ENCODE results near the gene WDCP. TPM values are rescaled to one million over a fixed set of nuclear protein-coding genes. Genes with fewer than 3 reads are reported as not detected.
"Not testable (repeated sequence)": the region's sequence is repeated elsewhere in the genome, so short reads cannot be mapped to it uniquely, and the experiment has no call there.

The WDCP gene
- 1 to 10 TPM; 9.0 to 9.1 TPM for total RNA-seq
- 1 to 10 TPM; 2.1 to 3.2 TPM for polyA plus RNA-seq
- long read RNA-seq, donor 1, partial matches to known transcripts = 16 of 16 reads
- long read RNA-seq, donor 1, other reads (novel, unspliced or antisense) = 0 of 16 reads
- long read RNA-seq, donor 2, partial matches to known transcripts = 0 of 1 reads
- long read RNA-seq, donor 2, other reads (novel, unspliced or antisense) = 0 of 1 reads
- long read RNA-seq, donor 3, partial matches to known transcripts = 5 of 5 reads
- long read RNA-seq, donor 3, other reads (novel, unspliced or antisense) = 0 of 5 reads
- long read RNA-seq, donor 4, partial matches to known transcripts = 6 of 6 reads
- long read RNA-seq, donor 4, other reads (novel, unspliced or antisense) = 0 of 6 reads
- long read RNA-seq, donor 5, partial matches to known transcripts = 8 of 10 reads
- long read RNA-seq, donor 5, other reads (novel, unspliced or antisense) = 0 of 10 reads

DNA sequence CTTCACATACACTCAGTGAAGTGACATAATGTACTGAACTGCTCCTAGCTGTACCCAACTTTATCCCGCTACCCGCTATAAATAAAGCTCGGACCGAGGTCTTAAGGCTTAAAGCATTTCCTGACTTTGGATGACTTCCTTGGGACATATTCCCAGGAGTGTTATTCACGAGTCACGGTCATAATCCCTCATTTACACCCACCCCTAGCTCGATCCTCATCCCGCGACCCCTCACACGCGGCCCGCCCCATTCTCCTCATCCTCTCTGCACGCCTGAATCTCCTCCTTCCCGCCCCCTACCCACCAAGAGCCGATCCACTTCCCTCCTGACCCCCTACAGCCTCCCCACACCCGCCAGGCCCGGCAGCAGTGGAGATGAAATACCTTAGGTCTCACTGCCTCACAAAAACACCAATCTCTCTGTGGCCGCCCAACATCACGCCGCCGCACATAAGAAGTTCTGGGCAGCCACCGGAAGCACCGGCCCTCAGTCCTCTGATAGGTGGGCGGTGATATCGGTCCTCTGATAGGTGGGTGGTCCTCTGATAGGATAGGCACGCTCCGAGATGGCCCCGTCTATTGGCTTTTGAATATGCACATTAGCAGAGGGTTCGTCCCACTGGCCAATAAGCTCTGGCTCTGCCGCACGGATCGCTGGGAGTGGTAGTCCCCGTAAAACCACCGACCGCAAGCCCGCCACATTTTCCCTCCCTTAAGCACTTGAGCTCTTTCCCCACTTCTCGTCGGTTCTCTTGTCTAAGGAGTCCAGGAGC lies at the start of gene WDCP:
TSS of gene WDCP (minus strand) at position 462 of the 773 bp plus-strand sequence. CDS start 7,897 bp downstream, outside the sequence.
- H3K36me3 ChIP-seq (ENCODE audit: control insufficient read depth in 4 of 4, insufficient read depth in 4 of 4, low read length in 4 of 4) = no peaks in the 10 kb centered on the region
- H3K4me1 ChIP-seq (ENCODE audit: control insufficient read depth in 5 of 5, insufficient read depth in 5 of 5, low read length in 5 of 5) = peaks cover 0 to 22% (median 4%) of the 10 kb centered on the region in 5 donors
- H3K4me3 ChIP-seq = peak within 1 kb of the TSS; percentile 63
- DNase-seq (peak; percentile 97 to 99 (median 98)), ATAC-seq (ENCODE audit: insufficient read depth, low FRiP score) (peak; percentile 94)
- H3K27ac ChIP-seq (ENCODE audit: low read depth in 1 of 2, low read length in 1 of 2) = peak within 1 kb of the TSS; percentile 13 to 62
- H3K9me3 ChIP-seq (ENCODE audit: control insufficient read depth in 4 of 4, insufficient read depth in 3 of 4, low read length in 3 of 4) = no peaks in the 10 kb centered on the region
- no peak for TF ChIP-seq CTCF (IDR thresholded peaks at IDR 0.05; ENCODE audit: control extremely low read depth, extremely low read depth)
- WGBS, 2 donors = 0% methylated on average over 38 of the region's 38 CpGs
- no peaks in the 10 kb centered on the region for H3K27me3 ChIP-seq (ENCODE audit: control insufficient read depth in 3 of 3, insufficient read depth in 3 of 3, low read length in 2 of 3)
- peak within 1 kb of the TSS; percentile 53 to 71 for H3K9ac ChIP-seq (ENCODE audit: insufficient read depth in 1 of 2, low read length in 2 of 2)

DNA sequence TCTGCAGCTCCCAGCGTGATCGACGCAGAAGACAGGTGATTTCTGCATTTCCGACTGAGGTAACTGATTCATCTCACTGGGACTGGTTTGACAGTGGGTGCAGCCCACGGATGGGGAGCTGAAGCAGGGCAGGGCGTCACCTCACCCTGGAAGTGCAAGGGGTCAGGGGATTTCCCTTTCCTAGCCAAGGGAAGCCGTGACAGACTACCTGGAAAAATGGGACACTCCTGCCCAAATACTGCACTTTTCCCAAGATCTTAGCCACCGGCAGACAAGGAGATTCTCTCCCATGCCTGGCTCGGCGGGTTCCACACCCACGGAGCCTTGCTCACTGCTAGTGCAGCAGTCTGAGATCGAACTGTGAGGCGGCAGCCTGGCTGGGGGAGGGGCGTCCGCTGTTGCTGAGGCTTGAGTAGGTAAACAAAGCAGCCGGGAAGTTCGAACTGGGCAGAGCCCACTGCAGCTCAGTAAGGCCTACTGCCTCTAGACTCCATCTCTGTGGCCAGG lies 48.0 kb upstream of the WDCP start:
- not testable (repeated sequence) for DNase-seq; H3K27ac ChIP-seq (ENCODE audit: low read depth in 1 of 2, low read length in 1 of 2); H3K36me3 ChIP-seq (ENCODE audit: control insufficient read depth in 4 of 4, insufficient read depth in 4 of 4, low read length in 4 of 4); H3K9ac ChIP-seq (ENCODE audit: insufficient read depth in 1 of 2, low read length in 2 of 2); H3K4me3 ChIP-seq; H3K9me3 ChIP-seq (ENCODE audit: control insufficient read depth in 4 of 4, insufficient read depth in 3 of 4, low read length in 3 of 4); H3K4me1 ChIP-seq (ENCODE audit: control insufficient read depth in 5 of 5, insufficient read depth in 5 of 5, low read length in 5 of 5); H3K27me3 ChIP-seq (ENCODE audit: control insufficient read depth in 3 of 3, insufficient read depth in 3 of 3, low read length in 2 of 3); ATAC-seq (ENCODE audit: insufficient read depth, low FRiP score)
- 77 to 81% methylated on average over 17 of the region's 17 CpGs for WGBS, 2 donors

DNA sequence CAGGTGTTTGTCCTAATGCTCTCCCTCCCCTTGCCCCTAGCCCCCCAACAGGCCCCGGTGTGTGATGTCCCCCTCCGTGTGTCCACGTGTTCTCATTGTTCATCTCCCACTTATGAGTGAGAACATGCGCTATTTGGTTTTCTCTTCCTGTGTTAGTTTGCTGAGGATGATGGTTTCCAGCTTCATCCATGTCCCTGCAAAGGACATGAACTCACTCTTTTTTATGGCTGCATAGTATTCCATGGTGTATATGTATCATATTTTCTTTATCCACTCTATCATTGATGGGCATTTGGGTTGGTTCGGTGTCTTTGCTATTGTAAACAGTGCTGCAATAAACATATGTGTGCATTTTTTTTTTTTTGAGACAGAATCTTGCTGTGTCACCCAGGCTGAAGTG lies 46.1 kb upstream of the WDCP start:
- not testable (repeated sequence) for H3K4me1 ChIP-seq (ENCODE audit: control insufficient read depth in 5 of 5, insufficient read depth in 5 of 5, low read length in 5 of 5); ATAC-seq (ENCODE audit: insufficient read depth, low FRiP score); DNase-seq; H3K27me3 ChIP-seq (ENCODE audit: control insufficient read depth in 3 of 3, insufficient read depth in 3 of 3, low read length in 2 of 3); H3K36me3 ChIP-seq (ENCODE audit: control insufficient read depth in 4 of 4, insufficient read depth in 4 of 4, low read length in 4 of 4); H3K9me3 ChIP-seq (ENCODE audit: control insufficient read depth in 4 of 4, insufficient read depth in 3 of 4, low read length in 3 of 4); H3K4me3 ChIP-seq; H3K27ac ChIP-seq (ENCODE audit: low read depth in 1 of 2, low read length in 1 of 2); H3K9ac ChIP-seq (ENCODE audit: insufficient read depth in 1 of 2, low read length in 2 of 2)
- WGBS, 2 donors = 96 to 98% methylated on average over 5 of the region's 5 CpGs

GRCh38 chr2:24088821-24089359 lies 41.7 kb upstream of the WDCP start:
- H3K27ac ChIP-seq (ENCODE audit: low read depth in 1 of 2, low read length in 1 of 2) = no peak overlapping the region
- DNase-seq (no peak), ATAC-seq (ENCODE audit: insufficient read depth, low FRiP score) (no peak)
- H3K36me3 ChIP-seq (ENCODE audit: control insufficient read depth in 4 of 4, insufficient read depth in 4 of 4, low read length in 4 of 4) = peaks cover 0 to 4% (median 1%) of the 10 kb centered on the region in 4 donors
- no peaks in the 10 kb centered on the region for H3K27me3 ChIP-seq (ENCODE audit: control insufficient read depth in 3 of 3, insufficient read depth in 3 of 3, low read length in 2 of 3)
- H3K4me3 ChIP-seq = no peak overlapping the region
- no peak for TF ChIP-seq CTCF (IDR thresholded peaks at IDR 0.05; ENCODE audit: control extremely low read depth, extremely low read depth)
- H3K9me3 ChIP-seq (ENCODE audit: control insufficient read depth in 4 of 4, insufficient read depth in 3 of 4, low read length in 3 of 4) = no peaks in the 10 kb centered on the region
- 39 to 49% methylated on average over 2 of the region's 2 CpGs for WGBS, 2 donors
- H3K4me1 ChIP-seq (ENCODE audit: control insufficient read depth in 5 of 5, insufficient read depth in 5 of 5, low read length in 5 of 5) = peaks cover 0 to 8% (median under 1%) of the 10 kb centered on the region in 5 donors
- H3K9ac ChIP-seq (ENCODE audit: insufficient read depth in 1 of 2, low read length in 2 of 2) = no peak overlapping the region

Measured in lung (tissue), 16 donors.